GM12874 (cell line): ENCODE results near the gene ZNF215.

Source experiments
- TF ChIP-seq, protein P1 (sequence below): IDR thresholded peaks from 2 replicates; pipeline ENCODE4 v1.5.1; 2011; ENCODE audit warnings: low read depth, mild to moderate bottlenecking, control low read depth, low read length, moderate library complexity; ENCODE audit not compliant: insufficient read depth

Gene ZNF215

DNA sequence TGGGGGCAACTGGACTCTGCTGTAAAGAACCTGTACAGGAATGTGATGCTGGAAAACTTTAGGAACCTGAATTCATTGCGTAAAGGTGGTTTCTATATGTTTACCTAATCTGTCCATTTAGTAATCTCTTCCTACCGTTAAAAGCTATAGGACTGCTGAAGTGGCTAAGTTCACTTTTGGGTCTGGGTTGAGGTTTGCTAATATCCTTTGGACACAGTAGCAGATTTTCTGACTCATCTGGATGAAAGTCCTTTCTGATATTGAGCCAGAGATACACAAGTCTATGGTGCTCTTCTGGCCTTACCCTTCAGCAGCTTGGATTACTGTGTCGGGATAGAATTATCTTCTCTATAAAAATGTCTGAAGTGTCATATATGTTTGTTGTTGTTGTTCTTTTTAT is 16.9 kb downstream of the ZNF215 start:
- TF ChIP-seq, protein P1, sequence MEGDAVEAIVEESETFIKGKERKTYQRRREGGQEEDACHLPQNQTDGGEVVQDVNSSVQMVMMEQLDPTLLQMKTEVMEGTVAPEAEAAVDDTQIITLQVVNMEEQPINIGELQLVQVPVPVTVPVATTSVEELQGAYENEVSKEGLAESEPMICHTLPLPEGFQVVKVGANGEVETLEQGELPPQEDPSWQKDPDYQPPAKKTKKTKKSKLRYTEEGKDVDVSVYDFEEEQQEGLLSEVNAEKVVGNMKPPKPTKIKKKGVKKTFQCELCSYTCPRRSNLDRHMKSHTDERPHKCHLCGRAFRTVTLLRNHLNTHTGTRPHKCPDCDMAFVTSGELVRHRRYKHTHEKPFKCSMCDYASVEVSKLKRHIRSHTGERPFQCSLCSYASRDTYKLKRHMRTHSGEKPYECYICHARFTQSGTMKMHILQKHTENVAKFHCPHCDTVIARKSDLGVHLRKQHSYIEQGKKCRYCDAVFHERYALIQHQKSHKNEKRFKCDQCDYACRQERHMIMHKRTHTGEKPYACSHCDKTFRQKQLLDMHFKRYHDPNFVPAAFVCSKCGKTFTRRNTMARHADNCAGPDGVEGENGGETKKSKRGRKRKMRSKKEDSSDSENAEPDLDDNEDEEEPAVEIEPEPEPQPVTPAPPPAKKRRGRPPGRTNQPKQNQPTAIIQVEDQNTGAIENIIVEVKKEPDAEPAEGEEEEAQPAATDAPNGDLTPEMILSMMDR = no peak

DNA sequence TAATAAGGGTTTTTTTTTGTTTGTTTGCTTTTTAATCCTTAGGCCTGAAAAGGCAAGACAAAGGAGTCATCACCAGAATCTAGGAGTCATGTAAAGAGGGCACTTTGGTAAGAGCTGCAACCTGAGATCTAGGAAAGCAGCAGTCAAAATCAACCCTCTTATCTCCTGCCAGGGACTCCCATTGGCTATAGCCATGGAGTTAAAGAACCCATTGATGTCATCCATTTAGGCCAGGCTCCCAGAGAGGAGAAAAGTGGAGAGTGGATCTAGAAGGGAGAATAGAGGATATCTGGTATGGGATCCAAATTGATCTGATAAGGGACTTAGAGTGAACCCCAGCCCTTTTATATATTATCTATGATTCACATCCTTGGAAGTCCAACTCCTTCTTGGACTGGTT is 35.9 kb downstream of the ZNF215 start:
- TF ChIP-seq, protein P1 = no peak

DNA sequence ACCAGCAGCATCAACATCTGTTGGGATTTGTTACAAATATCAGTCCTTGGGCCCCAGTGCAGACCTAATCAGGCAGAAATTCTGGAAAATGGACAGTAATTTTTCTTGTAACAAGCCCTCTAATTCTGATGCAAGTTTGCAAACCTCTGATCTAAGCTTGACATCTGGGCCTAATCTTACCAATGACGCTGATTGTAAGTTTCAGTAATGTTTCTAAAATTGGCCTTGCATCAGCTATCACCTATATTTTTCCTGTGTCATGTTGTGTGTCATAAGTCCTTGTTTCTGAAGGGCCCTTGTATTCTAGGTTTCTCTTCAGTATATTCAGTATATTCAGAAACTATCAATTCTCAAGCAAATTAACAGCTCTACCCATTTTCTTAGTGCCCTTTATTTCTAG is 36.4 kb downstream of the ZNF215 start:
- TF ChIP-seq, protein P1 = no peak

DNA sequence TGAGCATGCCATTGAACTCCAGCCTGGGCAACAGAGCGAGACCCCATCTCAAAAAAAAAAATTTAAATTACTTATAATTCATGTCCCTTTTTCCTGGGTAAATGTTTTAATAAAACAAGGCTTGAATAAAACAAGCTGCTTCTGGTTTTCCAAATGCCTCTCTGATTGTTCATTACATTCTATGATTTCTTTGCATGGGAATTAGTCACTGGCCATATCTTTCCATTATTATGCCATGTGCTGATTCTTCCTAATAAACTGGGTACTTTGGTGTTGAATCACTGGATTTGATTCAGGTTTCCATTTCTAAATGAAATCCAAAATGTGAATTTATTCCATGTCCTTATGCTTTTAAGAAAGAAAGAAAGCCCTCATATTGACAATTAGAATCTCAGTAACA is 42.6 kb downstream of the ZNF215 start:
- TF ChIP-seq, protein P1 = no peak

DNA sequence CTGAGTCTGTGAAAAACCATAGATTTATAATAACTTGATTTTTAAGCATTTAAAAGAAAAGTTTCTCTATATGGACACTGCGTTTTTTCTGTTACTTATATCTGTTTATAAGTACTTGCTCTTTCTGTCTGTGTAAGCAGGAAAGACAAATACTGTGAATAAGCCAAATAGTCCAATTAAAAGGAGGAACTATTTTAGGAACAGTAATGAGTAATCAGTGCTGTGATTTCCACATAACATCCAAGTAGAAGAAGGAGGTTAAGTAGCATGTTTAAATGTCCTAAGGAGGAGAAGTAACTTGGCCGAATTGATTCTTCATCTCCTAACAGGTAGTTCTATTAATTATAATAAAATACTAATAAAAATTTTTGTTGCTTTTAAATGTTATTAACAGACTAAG is 53.1 kb downstream of the ZNF215 start:
- TF ChIP-seq, protein P1 = no peak

DNA sequence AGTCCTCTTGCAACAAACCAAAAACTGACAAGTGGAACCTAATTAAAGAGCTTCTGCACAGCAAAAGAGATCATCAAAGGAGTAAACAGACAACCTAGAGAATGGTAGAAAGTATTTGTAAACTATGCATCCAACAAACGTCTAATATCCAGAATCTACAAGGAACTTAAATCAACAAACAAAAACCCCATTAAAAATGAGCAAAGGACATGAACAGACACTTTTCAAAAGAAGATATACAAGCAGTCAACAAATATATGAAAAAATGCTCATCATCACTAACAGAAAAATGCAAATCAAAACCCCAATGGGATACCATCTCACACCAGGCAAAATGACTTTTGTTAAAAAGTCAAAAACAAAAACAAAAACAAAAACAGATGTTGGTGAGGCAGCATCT is 60.3 kb downstream of the ZNF215 start:
- TF ChIP-seq, protein P1 = no peak

DNA sequence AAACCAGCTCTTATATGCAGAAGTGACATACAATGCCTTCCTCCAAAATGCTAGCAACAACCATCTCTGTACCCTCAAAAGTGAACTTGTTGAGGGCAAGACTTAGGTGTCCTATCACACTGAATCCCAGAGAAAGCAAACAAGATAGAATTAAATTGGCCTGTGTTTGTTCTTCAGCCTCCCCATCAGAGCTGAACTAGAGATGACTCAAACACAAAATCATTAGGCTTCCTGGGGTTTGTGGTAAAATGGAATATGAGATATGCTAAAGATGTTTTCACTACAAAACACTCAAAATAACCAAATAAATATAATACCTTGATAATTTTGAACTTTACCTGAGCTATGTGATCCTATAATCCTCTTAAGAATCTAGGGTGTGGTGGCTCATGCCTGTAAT is 62.3 kb downstream of the ZNF215 start:
- TF ChIP-seq, protein P1 = no peak

DNA sequence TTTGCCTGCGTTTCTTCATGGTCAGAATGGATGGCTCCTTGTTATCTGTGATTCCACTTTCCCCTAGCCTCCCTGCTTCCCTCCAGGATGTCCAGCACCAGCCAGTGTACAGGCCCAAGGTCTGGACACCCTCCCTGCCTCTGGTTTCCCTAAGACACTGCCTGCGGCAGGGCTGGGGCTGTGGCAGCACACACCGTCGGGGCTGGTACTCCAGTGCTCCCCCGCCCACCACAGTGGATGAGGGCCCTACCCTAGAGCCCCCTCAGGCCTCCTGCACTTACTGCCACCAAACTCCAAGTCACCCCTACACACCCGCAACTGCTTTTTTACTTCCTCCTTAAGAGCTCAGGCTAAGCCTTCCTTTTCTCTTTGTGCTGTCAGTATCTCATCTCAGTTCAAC is 65.0 kb downstream of the ZNF215 start:
- TF ChIP-seq, protein P1 = no peak
